K562 (cell line): ENCODE measurements around the gene RWDD1. TPM values are rescaled to one million over a fixed set of nuclear protein-coding genes. Genes with fewer than 3 reads are reported as not detected.

Experiments
- ATAC-seq: fragments of 200-7000 bp; cut with Tn5 transposase; 3 replicates; pipeline ENCODE4 v1.9.1; 2020; ENCODE audit warnings: moderate library complexity
- BruUV-seq: library from RNA; stranded (reverse); fragments of 400-500 nt; replicated peaks from 2 replicates; lab custom pipeline; 2021; lab: Mats Ljungman, UMichigan
- CTCF ChIA-PET: fragments of 300-600 bp; formaldehyde crosslinking; extraction: SDS; loops from one replicate; lab custom pipeline; 2021; ENCODE audit warnings: low intra/inter-chr PET ratio; lab: Yijun Ruan, JAX
- POLR2A ChIA-PET: fragments of 300-600, 350-650 bp; sonication (Branson Sonifier 250); formaldehyde crosslinking; extraction: SDS; loops from one replicate; lab custom pipeline; 2021; ENCODE audit warnings: antibody characterized with exemption, inconsistent platforms; lab: Yijun Ruan, JAX
- DNase-seq, 4 experiments: peaks; one replicate each; pipeline versions ENCODE4 v3.0.0 to v3.0.0-alpha.2; 2011 to 2018; ENCODE audit warnings: low spot score in 3 of 4, mixed read lengths in 3 of 4; ENCODE audit errors: extremely low read depth in 1 of 4
- FAIRE-seq: peaks from 2 replicates; lab custom pipeline; 2011; peaks lifted over from hg19 to GRCh38; lab: Jason Lieb, UNC
- H2AFZ ChIP-seq: 2 replicates; pipeline ENCODE4 v1.6.0; 2011; ENCODE audit warnings: low read depth, low read length, control low read depth, inconsistent platforms
- H3K27ac ChIP-seq: fragments of 200-600 bp; 3 replicates; pipeline ENCODE4 v1.8.0; 2011; ENCODE audit warnings: low read depth, mild to moderate bottlenecking, control low read depth, inconsistent platforms, low read length, moderate library complexity, mixed read lengths; ENCODE audit errors: extremely low read depth
- H3K27me3 ChIP-seq, 2 experiments: fragments of 300-600 bp in 1 of 2; 2 replicates in 1 of 2; 3 replicates in 1 of 2; pipeline versions ENCODE4 v1.6.0 to v1.8.0; 2011; ENCODE audit warnings: inconsistent platforms in 2 of 2, low read length in 2 of 2, mild to moderate bottlenecking in 1 of 2, mixed read lengths in 1 of 2, moderate library complexity in 1 of 2; ENCODE audit not compliant: control insufficient read depth in 2 of 2, insufficient read depth in 2 of 2
- H3K36me3 ChIP-seq: fragments of 300-600 bp; 3 replicates; pipeline ENCODE4 v1.8.0; 2011; ENCODE audit warnings: mild to moderate bottlenecking, low read length, inconsistent platforms; ENCODE audit not compliant: control insufficient read depth, insufficient read depth
- H3K4me1 ChIP-seq, 2 experiments: fragments of 200-600 bp in 1 of 2; replicated peaks in 1 of 2; 2 replicates in 1 of 2; 3 replicates in 1 of 2; pipeline versions ENCODE4 v1.5.1 to v1.8.0; 2011; ENCODE audit warnings: inconsistent platforms in 2 of 2, low read length in 2 of 2, mild to moderate bottlenecking in 1 of 2, mixed read lengths in 1 of 2, moderate library complexity in 1 of 2; ENCODE audit not compliant: control insufficient read depth in 2 of 2, insufficient read depth in 2 of 2
- H3K4me2 ChIP-seq: 2 replicates; pipeline ENCODE4 v1.6.1; 2011; ENCODE audit warnings: low read length, control low read depth, inconsistent platforms, mixed read lengths; ENCODE audit not compliant: insufficient read depth
- H3K4me3 ChIP-seq: fragments of 200-600 bp; sonication (generic), shearing (Covaris generic); 2 replicates; pipeline ENCODE4 v1.5.1; 2016; ENCODE audit warnings: control low read depth, inconsistent platforms
- H3K79me2 ChIP-seq: fragments of 200-600 bp; 3 replicates; pipeline ENCODE4 v1.8.0; 2011; ENCODE audit warnings: low read length, inconsistent platforms; ENCODE audit not compliant: control insufficient read depth, insufficient read depth
- H3K9ac ChIP-seq, 2 experiments: 2 replicates each; pipeline versions ENCODE4 v1.6.0 to v1.6.1; 2011; ENCODE audit warnings: low read depth in 2 of 2, low read length in 2 of 2, control low read depth in 1 of 2, inconsistent platforms in 1 of 2, mild to moderate bottlenecking in 1 of 2, mixed read lengths in 1 of 2; ENCODE audit not compliant: insufficient read depth in 1 of 2
- H3K9me1 ChIP-seq: one replicate; pipeline ENCODE4 v1.6.0; 2011; ENCODE audit warnings: inconsistent platforms, mild to moderate bottlenecking, low read length, moderate library complexity; ENCODE audit not compliant: control insufficient read depth, insufficient read depth
- H3K9me3 ChIP-seq: replicated peaks from 2 replicates; pipeline ENCODE4 v1.5.1; 2011; ENCODE audit warnings: low read depth, low read length, inconsistent platforms; ENCODE audit not compliant: control insufficient read depth, insufficient read depth
- H4K20me1 ChIP-seq: replicated peaks from 2 replicates; pipeline ENCODE4 v1.6.1; 2011; ENCODE audit warnings: low read length, inconsistent platforms, mixed read lengths; ENCODE audit not compliant: control insufficient read depth, insufficient read depth
- CHCHD3 ChIP-seq: fragments of 250-450 bp; sonication (Bioruptor Pico); IDR thresholded peaks from 2 replicates; pipeline ENCODE4 v2.1.2; 2022; ENCODE audit warnings: mild to moderate bottlenecking
- E2F4 ChIP-seq: sonication (generic); formaldehyde crosslinking; IDR thresholded peaks from 2 replicates; pipeline ENCODE4 v1.8.0; 2022; ENCODE audit warnings: mild to moderate bottlenecking, low read depth, missing genetic modification reagents
- GTF2A2 ChIP-seq: IDR thresholded peaks from 2 replicates; pipeline ENCODE4 v1.6.1; 2016; ENCODE audit warnings: mild to moderate bottlenecking, missing genetic modification characterization, missing compliant biosample characterization
- NFYB ChIP-seq: IDR thresholded peaks from 2 replicates; pipeline ENCODE4 v1.6.1; 2011; ENCODE audit warnings: mild to moderate bottlenecking, moderate library complexity; ENCODE audit not compliant: insufficient read length; ENCODE audit errors: extremely low read depth
- POLR2A ChIP-seq: fragments of 450-650 bp; conservative IDR thresholded peaks from 2 replicates; pipeline ENCODE4 v1.6.1; 2016
- PTBP1 ChIP-seq: fragments of 200-400 bp; formaldehyde crosslinking; IDR thresholded peaks from 2 replicates; pipeline ENCODE4 v1.6.1; 2017; ENCODE audit warnings: low read depth, low read length
- RCOR1 ChIP-seq, 2 experiments: IDR thresholded peaks; 2 replicates each; pipeline ENCODE4 v1.6.1; 2012; ENCODE audit warnings: low read depth in 2 of 2, low read length in 2 of 2, borderline replicate concordance in 1 of 2, improper control_type of control experiment in 1 of 2
- SIN3A ChIP-seq, 2 experiments: fragments of 150-350 bp in 1 of 2; IDR thresholded peaks; 2 replicates each; pipeline ENCODE4 v1.6.1; 2011 to 2016; ENCODE audit warnings: borderline replicate concordance in 2 of 2, low read depth in 2 of 2, low read length in 2 of 2, mild to moderate bottlenecking in 2 of 2, moderate library complexity in 2 of 2; ENCODE audit not compliant: control insufficient read depth in 1 of 2
- WHSC1 ChIP-seq: IDR thresholded peaks from one replicate; pipeline ENCODE4 v1.6.1; 2012; ENCODE audit warnings: low read length, control low read depth, inconsistent platforms
- ZC3H4 ChIP-seq: sonication (generic); formaldehyde crosslinking; IDR thresholded peaks from 2 replicates; pipeline ENCODE4 v1.9.0; 2021; ENCODE audit warnings: missing genetic modification reagents, borderline replicate concordance
- WGBS: fragments of 100-300 bp; shearing (Covaris generic); methylation state at CpG from one replicate; pipeline ENCODE4 v1.1.6; 2016; ENCODE audit warnings: low coverage, mixed read lengths; ENCODE audit not compliant: insufficient coverage; ENCODE audit errors: missing lambda C conversion rate; 5-methylcytosine and 5-hydroxymethylcytosine counted together
- in situ Hi-C: fragments of 300-500 bp; cut with MboI; formaldehyde crosslinking; loops from 4 replicates; pipeline ENCODE4 v1.15.0; 2018; ENCODE audit warnings: inconsistent platforms, mixed read lengths
- intact Hi-C: fragments of 100-400 bp; cut with micrococcal nuclease; formaldehyde crosslinking; loops from 2 replicates; pipeline ENCODE4 v1.14.2; 2022
- polyA plus RNA-seq, 8 experiments: library from polyadenylated mRNA; depleted of rRNA in 4 of 8; stranded (reverse) in 5 of 8; unstranded in 3 of 8; fragments of >200 nt; fragmentation: Nextera tagmentation in 2 of 8; fragmentation: Illumina TruSeq in 1 of 8; extraction: Ambion mirVana in 2 of 8; extraction: Trizol in 1 of 8; gene quantifications; 2 replicates each; pipeline versions ENCODE4 v1.2.1 to v1.2.3, GENCODE V29; 2011 to 2014; ENCODE audit warnings: inconsistent platforms in 1 of 8, missing spikeins in 1 of 8
- total RNA-seq, 7 experiments: library from RNA; depleted of rRNA in 6 of 7; stranded (reverse); fragments of >200 nt in 6 of 7; fragmentation: Illumina TruSeq in 2 of 7; extraction: Trizol in 2 of 7; gene quantifications; 2 replicates each; pipeline versions ENCODE4 v1.2.1 to v1.2.3, GENCODE V29; 2011 to 2021; ENCODE audit warnings: low replicate concordance in 1 of 7
- TF ChIP-seq, protein P1 (sequence below): sonication (generic); formaldehyde crosslinking; IDR thresholded peaks from 2 replicates; pipeline ENCODE4 v1.8.0; 2022; ENCODE audit warnings: mild to moderate bottlenecking, missing genetic modification reagents
- TF ChIP-seq, protein P2 (sequence below): fragments of 250-450 bp; sonication (Bioruptor Pico); IDR thresholded peaks from 2 replicates; pipeline ENCODE4 v1.5.0; 2022; ENCODE audit warnings: mild to moderate bottlenecking

Gene RWDD1
- total and polyA plus RNA-seq, 9 of the 15 experiments (the other 6 are each of a cell fraction or from before 2014, with no cell fraction given), result 31.9 to 89.8 (median 48.7) TPM

DNA sequence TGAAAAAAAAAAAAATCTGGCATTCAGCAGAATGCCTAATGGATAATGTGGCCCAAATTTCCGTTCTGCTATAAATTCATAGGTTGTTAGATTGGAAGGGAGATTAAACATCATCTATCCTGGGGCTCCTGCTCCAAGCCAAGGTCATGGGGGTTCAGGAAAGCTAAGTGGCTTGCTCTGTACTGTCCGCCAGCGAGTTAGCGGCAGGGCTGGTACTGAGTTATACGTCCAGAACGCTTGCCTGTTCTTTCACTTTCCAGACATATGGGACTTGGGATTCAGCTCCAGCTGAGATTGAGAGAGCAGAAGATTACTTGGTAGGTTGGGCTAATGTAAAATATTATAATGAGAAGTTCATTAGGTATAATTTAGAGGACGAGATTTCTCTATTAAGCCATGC, 858 bp downstream of the RWDD1 start:
- Histone ChIP-seq H3K4me2 (peak overlapping the region; percentile 85), H2AFZ (0 out of 2 replicates have a peak overlapping the region, but pooled peaks have one; percentile 89), H3K4me3 (peak overlapping the region; percentile 82), H3K9me1 (no peaks in the 10 kb centered on the region), H3K9me3 (no peaks in the 10 kb centered on the region), H3K79me2 (peaks cover 62% of the 10 kb centered on the region), H3K9ac (peak overlapping the region; percentile 74 to 86; a peak in 3 of 4 replicates), H4K20me1 (no peaks in the 10 kb centered on the region), H3K36me3 (peaks cover 37% of the 10 kb centered on the region), H3K27ac (peak overlapping the region; percentile 83), H3K27me3 (no peaks in the 10 kb centered on the region), H3K4me1 (peaks cover 0 to 22% of the 10 kb centered on the region in 2 experiments; a peak in 4 of 5 replicates)
- intact Hi-C loops (no loop called here), in situ Hi-C loops (no loop called here)
- peak; percentile 48 for FAIRE-seq
- TF ChIP-seq GTF2A2 (tag), result no peak
- TF ChIP-seq WHSC1, result no peak
- 0 out of 4 replicates have a peak, but pooled peaks of 1 of the 2 experiments have one; percentile 10 for TF ChIP-seq RCOR1 (IDR thresholded peaks at IDR 0.05; ENCODE audit: borderline replicate concordance in 1 of 2, low read depth in 2 of 2, low read length in 2 of 2)
- no peak for TF ChIP-seq POLR2A
- no peak for TF ChIP-seq PTBP1
- POLR2A ChIA-PET, result interaction anchor here (1.1 to 2.5 kb wide), 4 partner anchors 10 to 43 kb away, joined by 3 to 11 read pairs (median 4); no protein-coding TSS in a partner anchor
- DNase-seq, result peak; percentile 13 to 60 (median 27)
- WGBS, result 0% methylated on average over 7 of the region's 7 CpGs
- ATAC-seq, result peak; percentile 55
- no TSS peak for BruUV-seq
- CTCF ChIA-PET, result no interaction called here

DNA sequence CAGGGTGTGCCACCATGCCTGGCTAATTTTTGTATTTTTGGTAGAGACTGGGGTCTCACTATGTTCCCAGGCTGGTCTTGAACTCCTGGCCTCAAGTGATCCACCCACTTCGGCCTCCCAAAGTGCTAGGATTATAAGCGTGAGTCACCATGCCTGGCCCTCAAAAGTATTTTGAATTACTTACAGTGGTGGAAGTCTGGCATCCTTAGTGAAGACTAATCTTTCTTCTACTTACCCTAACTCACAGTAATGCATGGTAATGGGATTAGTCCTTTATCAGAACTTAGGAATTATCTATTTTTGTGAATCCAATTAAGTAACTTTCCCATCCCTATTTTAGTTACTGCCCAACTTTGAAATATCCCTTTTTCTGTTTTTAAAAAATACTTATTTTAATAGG, 3.9 kb downstream of the RWDD1 start:
- Histone ChIP-seq H3K79me2 (peaks cover 77% of the 10 kb centered on the region), H3K4me1 (peaks cover 0 to 12% of the 10 kb centered on the region in 2 experiments; a peak in 3 of 5 replicates), H3K27ac (no peak overlapping the region), H3K9me3 (no peaks in the 10 kb centered on the region), H3K27me3 (no peaks in the 10 kb centered on the region), H2AFZ (no peak overlapping the region), H4K20me1 (no peaks in the 10 kb centered on the region), H3K4me2 (no peak overlapping the region), H3K9me1 (no peaks in the 10 kb centered on the region), H3K4me3 (no peak overlapping the region), H3K36me3 (peaks cover 60% of the 10 kb centered on the region), H3K9ac (no peak overlapping the region)
- ChIA-PET POLR2A (no interaction called here), CTCF (no interaction called here)
- ATAC-seq, result no peak
- FAIRE-seq, result no peak
- no TSS peak for BruUV-seq
- intact Hi-C loops (loop anchor here (5.0 kb wide), 1 partner anchor 72 kb away; no protein-coding TSS in a partner anchor), in situ Hi-C loops (no loop called here)
- DNase-seq, result no peak
- 88% methylated on average over 2 of the region's 2 CpGs for WGBS
- TF ChIP-seq, protein P1, sequence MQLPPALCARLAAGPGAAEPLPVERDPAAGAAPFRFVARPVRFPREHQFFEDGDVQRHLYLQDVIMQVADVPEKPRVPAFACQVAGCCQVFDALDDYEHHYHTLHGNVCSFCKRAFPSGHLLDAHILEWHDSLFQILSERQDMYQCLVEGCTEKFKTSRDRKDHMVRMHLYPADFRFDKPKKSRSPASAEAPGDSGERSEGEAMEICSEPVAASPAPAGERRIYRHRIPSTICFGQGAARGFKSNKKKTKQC (CRISPR knock-in tag), result no peak
- TF ChIP-seq CHCHD3 (CRISPR knock-in tag), result no peak
- TF ChIP-seq ZC3H4 (CRISPR knock-in tag), result no peak
- TF ChIP-seq SIN3A (IDR thresholded peaks at IDR 0.05; ENCODE audit: borderline replicate concordance in 2 of 2, control insufficient read depth in 1 of 2, low read depth in 2 of 2, low read length in 2 of 2), result no peak
- TF ChIP-seq E2F4 (CRISPR knock-in tag), result no peak
- TF ChIP-seq, protein P2, sequence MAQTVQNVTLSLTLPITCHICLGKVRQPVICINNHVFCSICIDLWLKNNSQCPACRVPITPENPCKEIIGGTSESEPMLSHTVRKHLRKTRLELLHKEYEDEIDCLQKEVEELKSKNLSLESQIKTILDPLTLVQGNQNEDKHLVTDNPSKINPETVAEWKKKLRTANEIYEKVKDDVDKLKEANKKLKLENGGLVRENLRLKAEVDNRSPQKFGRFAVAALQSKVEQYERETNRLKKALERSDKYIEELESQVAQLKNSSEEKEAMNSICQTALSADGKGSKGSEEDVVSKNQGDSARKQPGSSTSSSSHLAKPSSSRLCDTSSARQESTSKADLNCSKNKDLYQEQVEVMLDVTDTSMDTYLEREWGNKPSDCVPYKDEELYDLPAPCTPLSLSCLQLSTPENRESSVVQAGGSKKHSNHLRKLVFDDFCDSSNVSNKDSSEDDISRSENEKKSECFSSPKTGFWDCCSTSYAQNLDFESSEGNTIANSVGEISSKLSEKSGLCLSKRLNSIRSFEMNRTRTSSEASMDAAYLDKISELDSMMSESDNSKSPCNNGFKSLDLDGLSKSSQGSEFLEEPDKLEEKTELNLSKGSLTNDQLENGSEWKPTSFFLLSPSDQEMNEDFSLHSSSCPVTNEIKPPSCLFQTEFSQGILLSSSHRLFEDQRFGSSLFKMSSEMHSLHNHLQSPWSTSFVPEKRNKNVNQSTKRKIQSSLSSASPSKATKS (CRISPR knock-in tag), result no peak
- TF ChIP-seq NFYB, result no peak
